Measurements from ENCODE around the gene TRAFD1.
"Not testable (repeated sequence)": the region's sequence is repeated elsewhere in the genome, so short reads cannot be mapped to it uniquely, and the experiment has no call there.

TRAFD1 gene

GRCh38 chr12:112149596-112149995 is 24.2 kb downstream of the TRAFD1 start:
- no peak for TF ChIP-seq CTCF (IDR thresholded peaks at IDR 0.05; ENCODE audit: insufficient read depth, missing control alignments)
- no peak for FAIRE-seq
- DNase-seq (ENCODE audit: insufficient read length, low spot score) = no peak

- TF ChIP-seq CTCF (IDR thresholded peaks at IDR 0.05; ENCODE audit: insufficient read depth, missing control alignments) = no peak
- FAIRE-seq = no peak
Observed at GRCh38 chr12:112151766-112152541, 26.6 kb downstream of the TRAFD1 start.

GRCh38 chr12:112153181-112153892 is 28.0 kb downstream of the TRAFD1 start:
- TF ChIP-seq CTCF (IDR thresholded peaks at IDR 0.05; ENCODE audit: insufficient read depth, missing control alignments) = no peak
- FAIRE-seq (no peak), DNase-seq (ENCODE audit: insufficient read length, low spot score) (no peak)

More at GRCh38 chr12:112151766-112152541, 26.6 kb downstream of the TRAFD1 start:
- no peak for DNase-seq (ENCODE audit: insufficient read length, low spot score)

GRCh38 chr12:112153893-112154219 is 28.5 kb downstream of the TRAFD1 start:
- no peak for TF ChIP-seq CTCF (IDR thresholded peaks at IDR 0.05; ENCODE audit: insufficient read depth, missing control alignments)
- no peak for FAIRE-seq

GRCh38 chr12:112158461-112159145 is 33.2 kb downstream of the TRAFD1 start:
- not testable (repeated sequence) for FAIRE-seq; DNase-seq (ENCODE audit: insufficient read length, low spot score)

More at GRCh38 chr12:112153893-112154219, 28.5 kb downstream of the TRAFD1 start:
- no peak for DNase-seq (ENCODE audit: insufficient read length, low spot score)

- DNase-seq (ENCODE audit: insufficient read length, low spot score) = no peak
- TF ChIP-seq CTCF (IDR thresholded peaks at IDR 0.05; ENCODE audit: insufficient read depth, missing control alignments) = no peak
- no peak for FAIRE-seq
Observed at GRCh38 chr12:112159146-112159541, 33.8 kb downstream of the TRAFD1 start.

- DNase-seq (ENCODE audit: insufficient read length, low spot score) (no peak), FAIRE-seq (no peak)
- TF ChIP-seq CTCF (IDR thresholded peaks at IDR 0.05; ENCODE audit: insufficient read depth, missing control alignments) = no peak
Observed at GRCh38 chr12:112160611-112161010, 35.3 kb downstream of the TRAFD1 start.
